ENCODE results near the gene FAM50B.

DNA sequence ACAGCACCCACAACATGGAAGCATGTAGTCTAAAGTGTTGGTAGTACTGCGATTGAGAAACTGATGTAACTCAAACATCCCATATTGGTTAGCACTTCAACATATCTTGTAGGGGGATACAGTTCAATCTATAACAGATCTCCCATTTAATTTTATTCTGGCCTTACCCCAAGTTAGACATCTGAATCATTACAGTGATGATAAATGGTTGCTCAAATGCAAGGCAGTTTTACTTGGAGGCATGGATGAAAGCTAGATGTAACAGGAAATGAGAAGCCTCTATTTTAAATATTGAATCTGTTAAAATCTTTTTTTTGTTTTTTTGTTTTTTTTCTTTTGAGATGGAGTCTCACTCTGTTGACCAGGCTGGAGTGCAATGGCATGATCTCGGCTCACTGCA, 44.2 kb upstream of the FAM50B start:
- TF ChIP-seq GATA2 (IDR thresholded peaks at IDR 0.05; ENCODE audit: low read depth, low read length) (no peak), GATA3 (IDR thresholded peaks at IDR 0.05; ENCODE audit: low read depth, low read length) (no peak)

All from SH-SY5Y (cell line).